Measurements from ENCODE around the gene DMRTA2.

DMRTA2 gene

GRCh38 chr1:50422946-50423669, at the start of gene DMRTA2:
DMRTA2 (minus strand) TSS chr1:50423443; CDS start chr1:50421536, 1,907 bp downstream.
- in situ Hi-C loops (cut with MboI; ENCODE audit: low sequenced_read_pairs): no loop called here

DNA sequence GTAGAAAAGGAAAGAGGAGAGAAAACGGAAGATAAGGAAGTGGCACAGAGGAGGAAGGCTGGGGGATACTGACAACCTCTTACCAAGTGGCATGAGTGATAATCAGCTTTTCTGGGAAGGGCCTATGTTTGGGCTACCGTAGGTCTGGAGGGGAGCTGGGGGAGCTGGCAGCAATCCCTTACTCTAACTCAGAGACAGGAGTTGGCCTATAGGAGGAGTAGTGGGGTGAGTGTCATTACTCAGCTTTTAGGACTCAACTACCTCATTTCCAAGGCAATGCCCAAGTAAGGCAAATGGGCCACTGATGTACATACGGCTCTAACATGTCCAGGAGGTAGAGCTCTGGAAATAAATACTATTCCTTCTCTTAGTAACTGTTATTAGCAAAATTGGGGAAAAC, 48.7 kb upstream of the DMRTA2 start:
- in situ Hi-C loops (cut with MboI; ENCODE audit: low sequenced_read_pairs): no loop called here

DNA sequence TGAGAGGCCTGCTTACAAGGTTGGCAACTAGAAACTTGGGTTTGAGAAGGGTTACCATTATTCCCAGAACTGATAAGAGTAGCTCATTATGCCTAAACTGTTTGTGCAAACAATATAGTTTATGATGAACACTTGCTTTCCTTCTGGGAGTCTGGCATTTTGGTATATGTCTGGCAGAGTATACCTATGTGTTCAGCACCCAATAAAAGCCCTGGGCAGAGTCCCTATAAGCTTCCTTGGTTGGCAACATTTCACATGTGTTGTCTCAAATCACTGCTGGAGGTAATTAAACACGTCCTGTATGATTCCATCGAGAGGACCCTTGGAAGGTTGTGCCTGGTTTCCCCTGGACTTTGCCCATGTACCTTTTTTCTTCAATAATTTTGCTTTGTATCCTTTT, 39.7 kb upstream of the DMRTA2 start:
- in situ Hi-C loops (cut with MboI; ENCODE audit: low sequenced_read_pairs): no loop called here

GRCh38 chr1:50458507-50458906, 35.3 kb upstream of the DMRTA2 start:
- in situ Hi-C loops (cut with MboI; ENCODE audit: low sequenced_read_pairs): no loop called here

DNA sequence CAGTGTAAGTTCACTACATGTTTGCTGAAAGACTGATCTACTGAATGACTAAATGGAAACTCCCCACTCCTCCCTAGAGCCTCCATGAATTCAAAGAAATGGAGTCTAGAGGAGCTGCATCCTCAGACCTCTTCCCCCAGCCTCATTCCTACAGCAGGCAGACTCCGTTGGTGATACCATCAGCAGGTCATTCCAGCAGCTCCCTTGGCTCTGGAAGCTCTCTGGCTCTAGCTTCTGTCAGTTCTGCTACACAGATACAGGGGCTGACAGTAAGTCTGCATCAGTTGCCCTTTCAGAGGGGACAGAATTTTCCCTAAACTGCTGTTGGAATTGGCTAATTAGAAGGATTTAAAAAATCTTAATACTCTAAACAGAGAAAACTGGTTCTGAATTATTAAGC, 31.7 kb upstream of the DMRTA2 start:
- in situ Hi-C loops (cut with MboI; ENCODE audit: low sequenced_read_pairs): no loop called here

DNA sequence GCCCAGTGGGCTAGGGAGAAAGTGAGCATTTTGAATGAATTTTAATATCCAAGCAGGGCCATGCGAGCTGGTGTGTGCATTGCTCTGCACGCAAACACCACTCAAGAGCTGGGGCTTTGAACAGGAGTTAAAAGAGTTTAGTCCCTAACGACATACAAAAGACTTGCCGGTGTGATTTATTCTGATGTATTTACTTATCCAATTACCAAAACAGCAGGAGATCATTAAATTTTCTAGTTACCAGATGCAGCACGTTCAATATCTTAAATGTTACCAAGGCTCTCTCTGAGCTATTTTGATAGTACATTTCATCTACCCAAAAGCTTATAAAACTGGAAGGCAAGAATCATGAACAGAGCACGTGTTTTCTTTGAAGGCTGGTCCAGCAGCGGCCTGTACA, 30.0 kb upstream of the DMRTA2 start:
- in situ Hi-C loops (cut with MboI; ENCODE audit: low sequenced_read_pairs): no loop called here

- in situ Hi-C loops (cut with MboI; ENCODE audit: low sequenced_read_pairs): no loop called here
Observed at GRCh38 chr1:50452700-50453099, 29.5 kb upstream of the DMRTA2 start.

DNA sequence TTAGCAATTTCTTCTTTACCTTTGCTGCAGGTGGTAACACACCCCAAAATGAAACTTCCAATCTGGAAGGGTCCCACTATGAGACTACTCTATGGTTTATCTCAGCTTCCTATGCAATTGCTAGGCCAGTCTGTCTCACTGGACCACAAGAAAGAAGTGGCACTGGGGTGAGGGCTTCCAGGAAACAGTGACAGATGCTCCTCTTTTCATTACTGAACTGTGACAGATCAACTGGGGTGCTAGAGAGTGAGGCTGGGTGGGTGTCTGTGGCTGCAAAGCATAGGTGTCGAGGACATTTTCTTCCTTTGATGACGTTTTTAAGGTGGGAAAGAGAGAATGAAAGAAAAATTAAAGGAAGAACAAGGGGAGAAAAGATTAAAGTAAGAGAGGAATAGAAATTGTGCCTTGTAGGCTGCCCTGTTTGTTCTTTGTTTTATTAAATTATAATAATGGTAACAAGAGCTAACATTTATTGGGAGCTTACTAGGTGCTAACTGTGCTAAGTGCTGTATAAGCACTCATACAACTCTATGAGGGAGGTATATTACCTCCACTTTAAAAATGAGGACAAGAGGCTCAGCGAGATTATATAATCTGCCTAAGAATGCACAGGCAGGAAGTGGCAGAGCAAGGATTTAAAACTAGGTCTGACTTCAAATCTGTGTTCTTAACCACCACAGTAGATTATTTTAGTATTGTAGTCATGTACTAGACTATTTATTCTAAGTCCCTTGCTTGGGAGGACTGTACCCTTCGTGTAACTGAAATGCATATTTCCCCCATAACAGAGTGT, 27.8 kb upstream of the DMRTA2 start:
- in situ Hi-C loops (cut with MboI; ENCODE audit: low sequenced_read_pairs): no loop called here

- in situ Hi-C loops (cut with MboI; ENCODE audit: low sequenced_read_pairs): no loop called here
Observed at GRCh38 chr1:50447961-50448360, 24.7 kb upstream of the DMRTA2 start.

GRCh38 chr1:50441183-50441582, 17.9 kb upstream of the DMRTA2 start:
- in situ Hi-C loops (cut with MboI; ENCODE audit: low sequenced_read_pairs): no loop called here

- in situ Hi-C loops (cut with MboI; ENCODE audit: low sequenced_read_pairs): no loop called here
Observed at GRCh38 chr1:50438945-50439344, 15.7 kb upstream of the DMRTA2 start.

GRCh38 chr1:50436489-50436888, 13.2 kb upstream of the DMRTA2 start:
- in situ Hi-C loops (cut with MboI; ENCODE audit: low sequenced_read_pairs): no loop called here

DNA sequence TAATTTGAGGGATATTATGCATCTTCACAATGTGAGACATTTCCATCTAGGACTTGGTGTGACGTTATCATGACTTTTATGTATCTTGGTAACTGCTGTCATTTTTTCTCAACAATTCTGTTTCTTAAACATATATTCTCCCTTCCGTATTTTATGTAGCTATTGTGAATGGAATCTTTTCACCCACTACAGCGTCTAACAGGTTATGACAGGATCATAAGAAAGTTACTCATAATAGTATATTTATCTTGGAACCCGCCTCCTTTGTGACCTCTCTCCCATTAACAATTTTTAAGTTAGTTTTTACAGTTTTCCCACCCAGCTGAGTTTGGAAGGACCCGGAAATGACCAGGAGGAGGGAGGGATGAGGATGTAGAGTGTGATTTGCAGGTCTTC, 6.8 kb upstream of the DMRTA2 start:
- in situ Hi-C loops (cut with MboI; ENCODE audit: low sequenced_read_pairs): no loop called here

DNA sequence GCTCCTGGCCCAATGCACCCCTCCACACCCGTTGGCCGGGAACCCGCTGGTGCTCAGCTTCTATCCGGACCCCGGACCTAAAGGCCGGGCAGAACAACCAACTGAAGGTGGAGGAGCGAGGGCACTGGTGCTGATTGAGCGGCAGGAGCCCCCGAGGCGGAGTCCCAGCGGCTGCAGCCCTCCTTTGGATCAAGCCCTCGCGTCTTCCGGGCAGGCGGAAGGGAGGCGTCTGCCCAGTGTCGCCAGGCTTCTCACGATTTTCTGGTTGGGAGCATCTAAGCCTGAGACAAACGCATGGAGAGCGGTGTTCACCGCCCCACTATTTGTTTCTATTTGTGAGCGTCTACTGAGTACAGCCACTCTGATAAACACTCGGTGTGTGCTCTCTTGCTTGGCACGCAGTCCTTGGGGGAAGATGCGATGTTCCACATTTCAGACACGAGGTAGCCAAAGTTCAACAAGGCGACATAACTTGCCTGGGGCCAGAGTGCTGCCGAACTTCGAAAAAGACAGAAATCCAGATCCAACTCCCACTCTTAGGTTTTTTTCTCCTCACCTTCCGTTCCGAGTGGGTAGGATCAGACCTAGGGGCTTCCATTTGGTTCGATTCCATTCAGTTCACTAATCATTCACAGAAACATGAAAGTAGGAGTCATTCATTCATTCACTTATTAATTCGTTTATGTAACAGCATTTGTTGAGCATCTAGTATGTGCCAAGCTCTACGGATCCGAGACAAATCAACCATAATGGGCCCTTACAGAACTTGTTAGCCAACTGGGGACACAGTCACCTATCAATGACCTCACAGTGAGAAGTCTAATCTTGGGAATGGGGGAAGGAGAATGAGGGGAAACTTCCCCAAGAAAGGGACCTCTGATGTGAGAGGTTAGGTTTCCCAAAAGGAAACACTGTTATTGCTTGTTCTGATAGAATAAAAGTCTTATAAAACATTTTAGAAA, 4.9 kb upstream of the DMRTA2 start:
- in situ Hi-C loops (cut with MboI; ENCODE audit: low sequenced_read_pairs): no loop called here

DNA sequence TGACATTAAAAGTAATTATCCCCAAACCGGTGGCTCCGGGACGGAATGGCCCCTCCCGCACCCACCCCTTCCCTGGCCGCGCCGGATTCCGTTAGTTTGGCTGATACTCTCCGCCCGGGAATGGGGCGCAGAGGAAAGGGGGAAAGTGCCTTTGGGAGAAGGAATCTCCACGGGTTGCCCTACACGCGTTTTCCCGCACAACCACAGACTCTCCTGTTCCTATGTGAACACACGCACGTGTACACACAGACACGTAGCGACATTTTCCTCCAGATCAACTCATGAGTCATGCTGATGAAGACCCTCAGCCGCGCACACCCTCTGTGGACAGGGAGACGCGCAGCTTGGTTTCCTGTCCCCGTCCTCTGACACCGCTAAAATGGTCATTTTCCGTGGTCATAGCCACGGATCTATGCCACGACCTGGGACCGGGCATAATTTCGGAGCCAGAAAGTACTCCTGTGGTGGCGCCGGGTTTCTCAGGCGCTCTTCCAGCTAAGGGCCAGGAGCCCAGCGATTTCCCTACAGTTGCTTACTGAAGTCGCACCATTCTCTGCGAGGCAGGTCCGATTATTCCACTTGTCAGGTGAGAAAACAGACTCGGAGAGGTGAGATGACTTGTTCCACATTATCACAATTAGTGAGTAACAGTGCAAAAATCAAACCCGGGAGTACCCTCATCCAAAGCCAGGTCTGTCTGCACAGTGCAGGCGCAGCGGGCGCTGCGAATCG, 4.0 kb upstream of the DMRTA2 start:
- in situ Hi-C loops (cut with MboI; ENCODE audit: low sequenced_read_pairs): no loop called here

GRCh38 chr1:50426702-50427085, 3.5 kb upstream of the DMRTA2 start:
- in situ Hi-C loops (cut with MboI; ENCODE audit: low sequenced_read_pairs): no loop called here

- in situ Hi-C loops (cut with MboI; ENCODE audit: low sequenced_read_pairs): no loop called here
Observed at GRCh38 chr1:50426108-50426700, 3.0 kb upstream of the DMRTA2 start.

DNA sequence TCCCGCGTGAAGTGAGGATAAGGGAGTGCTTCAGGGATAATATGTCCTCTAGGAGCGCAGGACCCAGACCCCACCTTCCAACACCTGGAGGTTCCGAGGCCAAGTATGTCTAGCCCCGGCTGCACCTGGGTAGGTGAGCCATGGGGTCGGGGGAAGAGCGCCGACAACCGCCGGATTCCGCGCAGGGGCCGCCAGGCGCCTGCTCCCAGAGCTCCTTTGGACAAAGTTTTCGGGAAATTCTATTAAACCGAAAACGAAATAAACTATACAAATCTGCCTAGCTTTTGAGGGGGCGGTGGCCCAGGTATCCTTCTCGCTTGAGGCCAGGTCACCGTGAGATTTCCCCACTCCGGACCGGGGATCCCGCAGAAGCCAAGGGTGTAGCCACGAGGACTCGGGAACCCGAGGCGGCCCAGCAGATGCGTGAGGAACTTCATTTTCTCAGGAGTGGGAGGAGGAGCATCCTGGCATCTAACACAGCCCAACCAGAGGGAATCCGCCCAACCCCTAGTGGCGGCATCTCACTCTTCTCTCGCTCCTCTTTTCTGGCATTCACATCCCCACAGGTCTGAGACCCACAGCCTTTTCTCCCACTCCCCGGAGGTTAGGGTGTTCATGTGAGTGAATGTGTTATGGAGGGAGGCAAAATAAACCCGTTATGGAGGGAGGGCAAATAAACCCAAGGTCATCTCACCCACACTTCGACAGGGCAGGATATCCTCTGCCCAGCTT, 2.3 kb upstream of the DMRTA2 start:
- in situ Hi-C loops (cut with MboI; ENCODE audit: low sequenced_read_pairs): no loop called here

GRCh38 chr1:50424884-50425375, 1.7 kb upstream of the DMRTA2 start:
- in situ Hi-C loops (cut with MboI; ENCODE audit: low sequenced_read_pairs): no loop called here
